Stimulated activated naive CD8-positive, alpha-beta T cell treated with anti-CD3 and anti-CD28 coated beads, Interleukin-15, Interleukin-2, amounts not matched to agents 100 ng/mL and 50 ng/mL, for 24 hours (primary cell): Measurements from ENCODE around the gene ABCB6.

Experiments used
- H3K27ac Mint-ChIP-seq: one replicate; pipeline ENCODE4 v1.8.0; 2021; ENCODE audit warnings: mild to moderate bottlenecking, mixed read lengths
- H3K27me3 Mint-ChIP-seq: one replicate; pipeline ENCODE4 v1.8.0; 2021; ENCODE audit warnings: mixed read lengths
- H3K36me3 Mint-ChIP-seq: one replicate; pipeline ENCODE4 v1.8.0; 2021; ENCODE audit warnings: low read depth, mixed read lengths
- H3K4me1 Mint-ChIP-seq: one replicate; pipeline ENCODE4 v1.8.0; 2021; ENCODE audit warnings: low read depth, mixed read lengths
- H3K4me3 Mint-ChIP-seq: one replicate; pipeline ENCODE4 v1.8.0; 2021; ENCODE audit warnings: mild to moderate bottlenecking, mixed read lengths
- H3K9me3 Mint-ChIP-seq: one replicate; pipeline ENCODE4 v1.8.0; 2021; ENCODE audit warnings: mixed read lengths

ABCB6 gene

DNA sequence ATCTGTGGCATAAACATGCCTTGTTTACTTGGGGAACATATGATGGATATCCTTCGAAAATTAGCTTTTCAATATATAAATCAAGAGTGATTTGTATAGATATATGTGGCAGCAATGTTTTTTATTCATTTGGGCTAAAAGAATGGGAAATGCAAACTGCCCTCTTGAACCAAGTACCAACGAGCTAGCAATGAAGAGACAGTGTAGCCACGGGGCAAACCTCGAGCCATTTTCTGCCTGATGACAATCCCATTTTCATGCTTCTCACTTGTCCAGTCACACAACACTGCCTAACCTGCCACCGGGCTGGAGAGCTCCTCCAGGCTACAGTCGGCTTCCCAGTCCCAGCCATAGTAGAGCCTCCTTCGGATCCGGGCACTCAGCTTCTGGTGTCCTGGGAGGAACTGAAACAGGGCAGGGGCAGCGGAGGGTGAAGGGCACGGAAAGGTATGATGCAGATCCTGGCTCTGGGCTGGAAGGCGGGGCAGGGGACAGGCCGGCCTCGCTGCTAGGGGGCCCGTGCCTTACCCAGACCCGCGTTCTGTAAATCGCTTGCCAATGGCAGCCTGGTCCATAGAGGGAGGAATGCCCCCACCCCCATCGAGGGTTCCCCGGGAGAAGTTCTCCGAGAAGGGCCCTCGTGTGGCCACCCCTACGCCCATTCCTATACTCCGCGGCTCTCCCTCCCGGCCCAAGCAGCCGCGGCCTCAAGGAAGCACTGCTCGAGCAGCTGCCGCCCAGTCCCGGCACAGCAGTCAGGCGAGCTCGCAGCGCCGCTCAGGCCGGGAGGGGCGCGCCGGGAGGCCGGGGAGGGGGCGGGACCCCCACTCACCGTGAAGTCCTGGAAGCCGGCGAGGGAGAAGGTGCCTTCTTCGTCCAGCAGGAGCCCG is 42.6 kb downstream of the ABCB6 start:
- H3K9me3 Mint-ChIP-seq: no peaks in the 10 kb centered on the region
- H3K36me3 Mint-ChIP-seq: peaks cover 38% of the 10 kb centered on the region
- peaks cover 56% of the 10 kb centered on the region for H3K4me1 Mint-ChIP-seq
- H3K27ac Mint-ChIP-seq: peak overlapping the region; percentile 81
- H3K27me3 Mint-ChIP-seq: no peaks in the 10 kb centered on the region
- peak overlapping the region; percentile 88 for H3K4me3 Mint-ChIP-seq

GRCh38 chr2:219175486-219175885 is 43.3 kb downstream of the ABCB6 start:
- H3K36me3 Mint-ChIP-seq: peaks cover 33% of the 10 kb centered on the region
- H3K27ac Mint-ChIP-seq: no peak overlapping the region
- H3K27me3 Mint-ChIP-seq: no peaks in the 10 kb centered on the region
- no peaks in the 10 kb centered on the region for H3K9me3 Mint-ChIP-seq
- peaks cover 52% of the 10 kb centered on the region for H3K4me1 Mint-ChIP-seq
- peak overlapping the region; percentile 88 for H3K4me3 Mint-ChIP-seq

DNA sequence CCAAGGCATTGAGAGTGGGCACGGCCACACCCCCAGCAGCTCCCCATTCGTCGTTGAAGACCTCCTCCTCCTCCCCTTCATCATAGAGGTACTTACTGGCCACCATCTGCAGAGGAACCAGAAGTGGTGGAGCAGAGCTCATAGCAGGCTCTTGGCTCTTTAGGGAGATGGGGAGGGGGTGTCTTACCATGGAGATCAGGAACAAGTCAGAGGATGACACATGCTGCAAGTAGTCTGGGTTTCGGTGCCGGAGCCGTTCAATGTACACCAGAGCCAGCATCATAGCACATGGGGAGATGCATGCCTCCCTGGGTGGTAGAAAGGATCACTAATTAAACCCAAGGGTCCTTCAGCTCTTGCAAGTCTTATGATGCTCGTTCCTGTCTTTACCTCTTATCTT is 44.0 kb downstream of the ABCB6 start:
- peak overlapping the region; percentile 88 for H3K4me3 Mint-ChIP-seq
- H3K36me3 Mint-ChIP-seq: peaks cover 31% of the 10 kb centered on the region
- peaks cover 47% of the 10 kb centered on the region for H3K4me1 Mint-ChIP-seq
- no peaks in the 10 kb centered on the region for H3K27me3 Mint-ChIP-seq
- no peaks in the 10 kb centered on the region for H3K9me3 Mint-ChIP-seq
- no peak overlapping the region for H3K27ac Mint-ChIP-seq

DNA sequence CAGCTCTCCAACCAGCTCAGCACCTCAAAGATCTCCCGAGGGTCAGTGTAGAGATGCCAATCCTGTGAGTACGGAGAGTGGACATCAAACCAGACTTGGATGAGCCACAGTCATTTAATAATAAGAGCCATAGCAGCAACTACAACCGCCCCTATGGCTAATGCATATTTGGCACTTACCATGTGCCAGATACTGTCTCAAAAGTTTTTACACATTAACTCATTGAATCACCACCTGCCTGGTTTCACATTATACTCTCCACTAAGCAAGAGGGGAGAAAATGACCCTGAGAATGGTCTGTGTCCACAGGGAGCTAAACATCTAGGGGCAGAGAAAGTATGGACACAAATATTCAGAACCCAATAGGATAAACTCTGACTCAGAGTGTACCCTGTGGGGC is 44.6 kb downstream of the ABCB6 start:
- H3K9me3 Mint-ChIP-seq: no peaks in the 10 kb centered on the region
- H3K4me1 Mint-ChIP-seq: peaks cover 41% of the 10 kb centered on the region
- H3K27ac Mint-ChIP-seq: no peak overlapping the region
- H3K4me3 Mint-ChIP-seq: peak overlapping the region; percentile 42
- no peaks in the 10 kb centered on the region for H3K27me3 Mint-ChIP-seq
- H3K36me3 Mint-ChIP-seq: peaks cover 27% of the 10 kb centered on the region

GRCh38 chr2:219173176-219173575 is 45.6 kb downstream of the ABCB6 start:
- H3K9me3 Mint-ChIP-seq: no peaks in the 10 kb centered on the region
- no peak overlapping the region for H3K4me3 Mint-ChIP-seq
- H3K27ac Mint-ChIP-seq: no peak overlapping the region
- peaks cover 36% of the 10 kb centered on the region for H3K4me1 Mint-ChIP-seq
- H3K36me3 Mint-ChIP-seq: peaks cover 26% of the 10 kb centered on the region
- H3K27me3 Mint-ChIP-seq: no peaks in the 10 kb centered on the region

- peaks cover 26% of the 10 kb centered on the region for H3K36me3 Mint-ChIP-seq
- H3K4me1 Mint-ChIP-seq: peaks cover 34% of the 10 kb centered on the region
Observed at GRCh38 chr2:219172231-219173154, 46.3 kb downstream of the ABCB6 start.

GRCh38 chr2:219171231-219171651 is 47.5 kb downstream of the ABCB6 start:
- Mint-ChIP-seq H3K4me1 (peaks cover 29% of the 10 kb centered on the region), H3K27ac (peak overlapping the region; percentile 11), H3K9me3 (no peaks in the 10 kb centered on the region), H3K4me3 (no peak overlapping the region), H3K36me3 (peaks cover 26% of the 10 kb centered on the region), H3K27me3 (no peaks in the 10 kb centered on the region)

More at GRCh38 chr2:219172231-219173154, 46.3 kb downstream of the ABCB6 start:
- no peak overlapping the region for H3K27ac Mint-ChIP-seq
- H3K4me3 Mint-ChIP-seq: no peak overlapping the region
- H3K27me3 Mint-ChIP-seq: no peaks in the 10 kb centered on the region
- H3K9me3 Mint-ChIP-seq: no peaks in the 10 kb centered on the region

- no peak within 1 kb of the TSS for H3K27ac Mint-ChIP-seq
- H3K4me1 Mint-ChIP-seq: peaks cover 19% of the 10 kb centered on the region
- no peaks in the 10 kb centered on the region for H3K27me3 Mint-ChIP-seq
- peaks cover 26% of the 10 kb centered on the region for H3K36me3 Mint-ChIP-seq
- no peak within 1 kb of the TSS for H3K4me3 Mint-ChIP-seq
- no peaks in the 10 kb centered on the region for H3K9me3 Mint-ChIP-seq
Observed at GRCh38 chr2:219169930-219170654, 48.7 kb downstream of the ABCB6 start, which contains the start of gene SLC23A3. Gene SLC23A3 (minus strand): TSS chr2:219170029. CDS start chr2:219169984, 45 bp downstream.

GRCh38 chr2:219168932-219169331 is 49.8 kb downstream of the ABCB6 start:
- Mint-ChIP-seq H3K27ac (no peak overlapping the region), H3K9me3 (no peaks in the 10 kb centered on the region), H3K4me3 (no peak overlapping the region), H3K36me3 (peaks cover 16% of the 10 kb centered on the region), H3K27me3 (no peaks in the 10 kb centered on the region), H3K4me1 (peaks cover 8% of the 10 kb centered on the region)

DNA sequence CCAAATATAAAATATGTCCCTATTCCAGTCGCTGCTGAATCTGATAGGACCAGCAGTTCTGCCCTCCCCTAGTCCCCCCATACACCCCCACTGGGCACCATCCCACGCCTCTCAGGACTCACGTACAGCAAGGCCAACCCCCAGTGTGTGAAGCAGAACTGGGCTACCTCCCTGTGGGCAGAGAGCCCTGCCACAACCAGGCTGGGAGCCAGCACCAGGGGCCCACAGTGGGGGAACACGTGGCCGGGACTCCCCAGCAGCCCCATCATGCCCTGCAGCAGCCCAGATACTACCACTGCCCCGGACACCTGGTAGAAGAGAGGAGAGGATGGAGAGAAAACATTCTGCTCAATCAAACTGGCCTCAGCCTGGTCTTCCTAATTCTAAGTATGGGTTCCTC is 50.2 kb downstream of the ABCB6 start:
- Mint-ChIP-seq H3K9me3 (no peaks in the 10 kb centered on the region), H3K27ac (no peak overlapping the region), H3K4me1 (peaks cover 7% of the 10 kb centered on the region), H3K4me3 (no peak overlapping the region), H3K27me3 (no peaks in the 10 kb centered on the region), H3K36me3 (peaks cover 14% of the 10 kb centered on the region)

DNA sequence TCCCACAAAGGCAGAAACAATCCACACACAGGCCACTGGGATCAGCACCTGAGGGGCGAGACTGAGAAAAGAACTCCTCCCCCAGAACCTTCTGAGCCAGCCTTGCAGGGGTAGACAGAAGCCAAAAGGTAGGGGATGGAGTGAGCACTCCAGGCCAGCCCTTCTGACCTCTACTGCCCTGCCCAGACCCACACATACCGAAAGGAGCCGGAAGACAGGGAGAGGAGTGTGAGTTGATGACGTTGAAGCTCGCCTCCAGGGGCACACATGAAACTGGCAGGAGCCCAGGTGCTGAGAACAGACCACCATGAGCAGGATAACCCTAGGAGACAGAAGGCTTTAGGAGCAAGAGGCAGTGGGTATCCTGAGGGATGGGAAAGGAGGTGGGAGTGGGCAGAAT is 50.8 kb downstream of the ABCB6 start:
- H3K36me3 Mint-ChIP-seq: peaks cover 14% of the 10 kb centered on the region
- H3K4me3 Mint-ChIP-seq: no peak overlapping the region
- H3K27ac Mint-ChIP-seq: no peak overlapping the region

GRCh38 chr2:219165058-219165911 is 53.5 kb downstream of the ABCB6 start:
- no peaks in the 10 kb centered on the region for H3K27me3 Mint-ChIP-seq
- no peak overlapping the region for H3K4me3 Mint-ChIP-seq
- no peaks in the 10 kb centered on the region for H3K9me3 Mint-ChIP-seq
- peaks cover 10% of the 10 kb centered on the region for H3K4me1 Mint-ChIP-seq
- H3K36me3 Mint-ChIP-seq: no peaks in the 10 kb centered on the region
- no peak overlapping the region for H3K27ac Mint-ChIP-seq

More for the DNA sequence above, 50.8 kb downstream of the ABCB6 start:
- no peaks in the 10 kb centered on the region for H3K9me3 Mint-ChIP-seq
- no peaks in the 10 kb centered on the region for H3K27me3 Mint-ChIP-seq
- H3K4me1 Mint-ChIP-seq: peaks cover 7% of the 10 kb centered on the region

DNA sequence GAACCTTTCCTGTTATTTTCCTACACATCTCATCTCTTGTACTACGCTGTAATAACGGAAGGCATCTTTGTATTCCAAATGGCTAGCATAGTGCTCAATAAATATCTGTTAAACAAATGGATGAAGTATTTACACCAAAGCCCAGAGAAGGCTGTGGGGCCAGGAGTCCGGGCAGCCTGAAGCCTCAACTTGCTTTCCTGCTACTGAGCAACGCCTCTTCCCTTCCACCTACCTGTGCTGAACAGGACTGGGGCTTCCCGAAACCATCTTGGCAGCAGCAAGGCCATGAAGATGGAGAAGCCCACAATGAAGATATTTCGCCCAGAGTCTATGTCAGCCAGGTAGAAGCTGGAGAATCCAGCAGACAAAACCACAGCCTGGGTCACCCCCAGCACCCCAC is 55.6 kb downstream of the ABCB6 start:
- Mint-ChIP-seq H3K4me3 (no peak overlapping the region), H3K27ac (no peak overlapping the region), H3K4me1 (peaks cover 17% of the 10 kb centered on the region), H3K27me3 (no peaks in the 10 kb centered on the region), H3K9me3 (no peaks in the 10 kb centered on the region), H3K36me3 (no peaks in the 10 kb centered on the region)

DNA sequence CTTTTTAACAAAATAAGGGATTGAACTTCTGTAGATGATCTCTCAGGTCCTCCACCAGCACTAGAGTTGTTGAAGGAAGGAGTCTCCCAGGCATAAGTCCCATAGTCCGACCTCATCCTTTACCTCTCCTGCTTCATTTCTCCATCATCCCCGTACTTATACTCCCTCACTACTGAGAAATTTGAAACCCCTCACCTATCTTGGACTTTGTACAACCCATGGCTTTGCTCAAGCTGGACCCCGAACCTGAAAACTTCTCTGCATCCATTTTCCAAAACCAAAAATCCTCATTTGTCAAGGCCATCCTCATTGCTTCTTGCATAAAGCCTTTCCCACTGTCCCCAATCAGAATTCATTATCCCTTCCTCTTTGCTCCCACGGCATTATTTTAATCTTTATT is 57.7 kb downstream of the ABCB6 start:
- peak overlapping the region; percentile 92 for H3K27ac Mint-ChIP-seq
- peaks cover 10% of the 10 kb centered on the region for H3K36me3 Mint-ChIP-seq
- no peaks in the 10 kb centered on the region for H3K9me3 Mint-ChIP-seq
- peak overlapping the region; percentile 86 for H3K4me3 Mint-ChIP-seq
- peaks cover 17% of the 10 kb centered on the region for H3K4me1 Mint-ChIP-seq
- no peaks in the 10 kb centered on the region for H3K27me3 Mint-ChIP-seq
